Thyroid gland (tissue), 4 donors: ENCODE data around the gene SFSWAP.

Source experiments
- POLR2A ChIP-seq, 2 donors: fragments of 450-650 bp; IDR thresholded peaks; one replicate each; pipeline ENCODE4 v1.6.1; 2017; ENCODE audit warnings: antibody characterized with exemption in 2 of 2, mild to moderate bottlenecking in 2 of 2, moderate library complexity in 1 of 2
- TF ChIP-seq, protein P1 (sequence below), 6 experiments: fragments of 200-600 bp in 3 of 6; fragments of 450-650 bp in 3 of 6; sonication (generic) in 3 of 6; IDR thresholded peaks; one replicate each; pipeline ENCODE4 v1.5.1; 2016 to 2019; ENCODE audit warnings: antibody characterized with exemption in 6 of 6, mild to moderate bottlenecking in 2 of 6, inconsistent platforms in 1 of 6, moderate library complexity in 1 of 6

DNA sequence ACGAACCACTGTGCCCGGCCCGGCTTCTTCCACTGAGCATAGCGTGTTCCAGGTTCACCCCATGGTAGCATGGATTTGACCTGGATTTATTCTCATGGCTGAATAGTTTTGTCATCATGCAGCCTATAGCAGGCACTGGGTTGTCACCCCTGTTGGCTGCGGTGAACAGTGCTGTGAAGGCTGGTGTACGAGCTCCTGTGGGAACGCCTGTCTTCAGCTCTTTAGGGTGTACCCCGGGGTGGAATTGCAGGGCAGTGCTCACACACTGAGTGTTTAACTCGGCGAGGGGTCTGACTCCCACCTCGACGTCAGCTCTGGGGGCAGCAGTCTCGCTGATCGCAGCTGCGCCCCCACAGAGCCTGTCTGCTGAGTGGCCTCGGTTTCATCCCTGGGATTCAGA is 132.6 kb downstream of the SFSWAP start:
- TF ChIP-seq, protein P1, sequence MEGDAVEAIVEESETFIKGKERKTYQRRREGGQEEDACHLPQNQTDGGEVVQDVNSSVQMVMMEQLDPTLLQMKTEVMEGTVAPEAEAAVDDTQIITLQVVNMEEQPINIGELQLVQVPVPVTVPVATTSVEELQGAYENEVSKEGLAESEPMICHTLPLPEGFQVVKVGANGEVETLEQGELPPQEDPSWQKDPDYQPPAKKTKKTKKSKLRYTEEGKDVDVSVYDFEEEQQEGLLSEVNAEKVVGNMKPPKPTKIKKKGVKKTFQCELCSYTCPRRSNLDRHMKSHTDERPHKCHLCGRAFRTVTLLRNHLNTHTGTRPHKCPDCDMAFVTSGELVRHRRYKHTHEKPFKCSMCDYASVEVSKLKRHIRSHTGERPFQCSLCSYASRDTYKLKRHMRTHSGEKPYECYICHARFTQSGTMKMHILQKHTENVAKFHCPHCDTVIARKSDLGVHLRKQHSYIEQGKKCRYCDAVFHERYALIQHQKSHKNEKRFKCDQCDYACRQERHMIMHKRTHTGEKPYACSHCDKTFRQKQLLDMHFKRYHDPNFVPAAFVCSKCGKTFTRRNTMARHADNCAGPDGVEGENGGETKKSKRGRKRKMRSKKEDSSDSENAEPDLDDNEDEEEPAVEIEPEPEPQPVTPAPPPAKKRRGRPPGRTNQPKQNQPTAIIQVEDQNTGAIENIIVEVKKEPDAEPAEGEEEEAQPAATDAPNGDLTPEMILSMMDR (IDR thresholded peaks at IDR 0.05) = no peak
- TF ChIP-seq POLR2A (IDR thresholded peaks at IDR 0.05) = no peak
